DND-41 (cell line): ENCODE measurements around the gene RDH14.

Source experiments
- CTCF ChIP-seq: IDR thresholded peaks from 2 replicates; pipeline ENCODE4 v1.5.1; 2012; ENCODE audit warnings: borderline replicate concordance, low read length, moderate library complexity, mild to moderate bottlenecking; ENCODE audit not compliant: poor library complexity, severe bottlenecking; ENCODE audit errors: extremely low read depth
- EZH2 ChIP-seq: IDR thresholded peaks from 3 replicates; pipeline ENCODE4 v1.6.1; 2012; ENCODE audit warnings: borderline replicate concordance, low read depth, mild to moderate bottlenecking, moderate library complexity, low read length, inconsistent platforms; ENCODE audit not compliant: severe bottlenecking

- TF ChIP-seq EZH2, result no peak
- TF ChIP-seq CTCF, result no peak
These were observed 37.8 kb downstream of the RDH14 start for GRCh38 chr2:18522484-18523146.
